Measurements from ENCODE around the gene RBM44. TPM values are rescaled to one million over a fixed set of nuclear protein-coding genes. Genes with fewer than 3 reads are reported as not detected.

RBM44 gene
- total RNA-seq, 3 donors from 2014 or later = 1.4 to 2.5 (median 2.0) TPM

GRCh38 chr2:237858294-237859081, 59.9 kb downstream of the RBM44 start:
- Histone ChIP-seq H3K27me3 (peaks cover 0 to 15% of the 10 kb centered on the region in 2 donors), H3K9me3 (no peaks in the 10 kb centered on the region), H3K4me3 (peak overlapping the region in 2 of 3 donors; percentile 50 to 65), H3K4me1 (peaks cover 0 to 4% of the 10 kb centered on the region in 2 donors), H3K36me3 (no peaks in the 10 kb centered on the region), H3K27ac (no peak overlapping the region)
- intact Hi-C loops (cut with DNase I; ENCODE audit: low total_unique reads) = no loop called here
- peak in 1 of 2 donors; percentile 60 for DNase-seq (ENCODE audit: low spot score in 2 of 2)
- TF ChIP-seq POLR2AphosphoS5 (IDR thresholded peaks at IDR 0.05) (no peak), CTCF (IDR thresholded peaks at IDR 0.05) (peak; percentile 12 to 73 (median 67))

GRCh38 chr2:237859082-237859433, 60.5 kb downstream of the RBM44 start:
- Histone ChIP-seq H3K27ac (no peak overlapping the region), H3K36me3 (no peaks in the 10 kb centered on the region), H3K27me3 (peaks cover 0 to 15% of the 10 kb centered on the region in 2 donors), H3K4me1 (peaks cover 0 to 4% of the 10 kb centered on the region in 2 donors), H3K9me3 (no peaks in the 10 kb centered on the region), H3K4me3 (peak overlapping the region in 2 of 3 donors; percentile 50 to 65)
- intact Hi-C loops (cut with DNase I; ENCODE audit: low total_unique reads) = no loop called here
- no peak for DNase-seq (ENCODE audit: low spot score in 2 of 2)
- TF ChIP-seq POLR2A (IDR thresholded peaks at IDR 0.05) = no peak
- no peak for TF ChIP-seq CTCF (IDR thresholded peaks at IDR 0.05)
- TF ChIP-seq POLR2AphosphoS5 (IDR thresholded peaks at IDR 0.05) = no peak

- H3K4me1 ChIP-seq = peaks cover 0 to 4% of the 10 kb centered on the region in 2 donors
- peak within 1 kb of the TSS; percentile 35 to 65 (median 50) for H3K4me3 ChIP-seq
- intact Hi-C loops (cut with DNase I; ENCODE audit: low total_unique reads) = no loop called here
- H3K36me3 ChIP-seq = no peaks in the 10 kb centered on the region
- no peaks in the 10 kb centered on the region for H3K9me3 ChIP-seq
- no peak for DNase-seq (ENCODE audit: low spot score in 2 of 2)
- H3K27me3 ChIP-seq = peaks cover 0 to 15% of the 10 kb centered on the region in 2 donors
- TF ChIP-seq POLR2A (IDR thresholded peaks at IDR 0.05) = no peak
- TF ChIP-seq CTCF (IDR thresholded peaks at IDR 0.05) = no peak
- TF ChIP-seq POLR2AphosphoS5 (IDR thresholded peaks at IDR 0.05) = no peak
- H3K27ac ChIP-seq = peak within 1 kb of the TSS in 1 of 2 donors; percentile 2
These were observed 61.1 kb downstream of the RBM44 start, which contains the start of gene RAMP1 for GRCh38 chr2:237859533-237860272. RAMP1 (plus strand) TSS chr2:237859623; CDS start chr2:237859676, 53 bp downstream.

- Histone ChIP-seq H3K36me3 (no peaks in the 10 kb centered on the region), H3K27me3 (peaks cover 0 to 15% of the 10 kb centered on the region in 2 donors), H3K27ac (no peak overlapping the region), H3K4me1 (peaks cover 0 to 4% of the 10 kb centered on the region in 2 donors), H3K9me3 (no peaks in the 10 kb centered on the region), H3K4me3 (peak overlapping the region; percentile 35 to 65 (median 50))
- intact Hi-C loops (cut with DNase I; ENCODE audit: low total_unique reads) = no loop called here
- TF ChIP-seq CTCF (IDR thresholded peaks at IDR 0.05) (no peak), POLR2AphosphoS5 (IDR thresholded peaks at IDR 0.05) (no peak), POLR2A (IDR thresholded peaks at IDR 0.05) (no peak)
- no peak for DNase-seq (ENCODE audit: low spot score in 2 of 2)
These were observed 61.8 kb downstream of the RBM44 start for GRCh38 chr2:237860273-237860935.

Data from breast epithelium (tissue), 4 donors.